Measurements from ENCODE around the gene ZNF771. TPM values are rescaled to one million over a fixed set of nuclear protein-coding genes. Genes with fewer than 3 reads are reported as not detected.

The ZNF771 gene
- total RNA-seq = 8.0 and 13.7 TPM in 2 replicates

GRCh38 chr16:30407102-30407803 is at the start of gene ZNF771:
TSS of gene ZNF771 (plus strand) at chr16:30407606. CDS start at chr16:30408054, 448 bp downstream.

GRCh38 chr16:30370456-30371247 is 36.8 kb upstream of the ZNF771 start, which contains the start of gene TBC1D10B:
TSS of gene TBC1D10B (minus strand) at chr16:30370494. CDS start at chr16:30370183, 311 bp downstream.

GRCh38 chr16:30374538-30374937 is 32.9 kb upstream of the ZNF771 start, which contains the start of gene MYL11:
TSS of gene MYL11 (plus strand) at chr16:30374802. CDS start at chr16:30374858, 56 bp downstream.

GRCh38 chr16:30382111-30382881 is 25.1 kb upstream of the ZNF771 start, which contains the start of gene SEPTIN1:
TSS of gene SEPTIN1 (minus strand) at chr16:30382561. CDS start at chr16:30382542, 19 bp downstream.

GRCh38 chr16:30395155-30395991 is 12.0 kb upstream of the ZNF771 start, which contains the start of gene ZNF48:
TSS of gene ZNF48 (plus strand) at chr16:30395420. CDS start at chr16:30395795, 375 bp downstream.

GRCh38 chr16:30429678-30430427 is 22.4 kb downstream of the ZNF771 start, which contains the start of gene DCTPP1:
TSS of gene DCTPP1 (minus strand) at chr16:30430030. CDS start at chr16:30429980, 50 bp downstream.

GRCh38 chr16:30445408-30446202 is 38.2 kb downstream of the ZNF771 start, which contains the start of gene SEPHS2:
TSS of gene SEPHS2 (minus strand) at chr16:30445874. CDS start at chr16:30445727, 147 bp downstream.

Other genes with a start within 250 kb of the ZNF771 start
- 0.76 and 1.5 TPM in 2 replicates for gene CORO1A, start 224.0 kb upstream of the ZNF771 start, total RNA-seq
- 13.4 and 26.9 TPM in 2 replicates for gene BOLA2B, start 213.9 kb upstream of the ZNF771 start, total RNA-seq
- 43.8 and 54.1 TPM in 2 replicates for gene SLX1A, start 213.7 kb upstream of the ZNF771 start, total RNA-seq
- gene SULT1A3, start 208.4 kb upstream of the ZNF771 start, total RNA-seq = 1.5 and 1.9 TPM in 2 replicates
- 0.43 and 2.0 TPM in 2 replicates for gene NPIPB13, start 159.1 kb upstream of the ZNF771 start, total RNA-seq
- 33.8 and 39.9 TPM in 2 replicates for gene CD2BP2, start 52.3 kb upstream of the ZNF771 start, total RNA-seq
- gene TBC1D10B, start 37.1 kb upstream of the ZNF771 start, total RNA-seq = 18.0 and 21.6 TPM in 2 replicates
- not detected in 2 replicates for gene MYL11, start 32.8 kb upstream of the ZNF771 start, total RNA-seq
- 0.11 TPM in 1 of 2 replicates, not detected in the other for gene SEPTIN1, start 25.0 kb upstream of the ZNF771 start, total RNA-seq
- 11.8 and 19.3 TPM in 2 replicates for gene ZNF48, start 12.2 kb upstream of the ZNF771 start, total RNA-seq
- gene DCTPP1, start 22.4 kb downstream of the ZNF771 start, total RNA-seq = 95.3 and 120 TPM in 2 replicates
- gene SEPHS2, start 38.3 kb downstream of the ZNF771 start, total RNA-seq = 23.4 and 23.7 TPM in 2 replicates
- gene ITGAL, start 65.1 kb downstream of the ZNF771 start, total RNA-seq = under 0.01 TPM in 1 of 2 replicates, not detected in the other
- 14.8 and 15.3 TPM in 2 replicates for gene ZNF768, start 119.0 kb downstream of the ZNF771 start, total RNA-seq
- 6.8 and 8.1 TPM in 2 replicates for gene ZNF747, start 127.3 kb downstream of the ZNF771 start, total RNA-seq
- 3.1 and 4.6 TPM in 2 replicates for gene ZNF764, start 150.8 kb downstream of the ZNF771 start, total RNA-seq
- 5.8 and 9.4 TPM in 2 replicates for gene ZNF688, start 164.1 kb downstream of the ZNF771 start, total RNA-seq
- gene ZNF785, start 178.1 kb downstream of the ZNF771 start, total RNA-seq = 8.3 and 12.4 TPM in 2 replicates
- gene ZNF689, start 202.8 kb downstream of the ZNF771 start, total RNA-seq = 4.0 and 4.5 TPM in 2 replicates
- gene PRR14, start 243.4 kb downstream of the ZNF771 start, total RNA-seq = 3.8 and 5.5 TPM in 2 replicates

All from dermis lymphatic vessel endothelial cell (primary cell).